Calu3 (cell line): ENCODE measurements around the gene TRABD2B. TPM values are rescaled to one million over a fixed set of nuclear protein-coding genes. Genes with fewer than 3 reads are reported as not detected.

Experiments
- BruUV-seq: library from RNA; stranded (reverse); fragments of 400-500 nt; replicated peaks from 2 replicates; lab custom pipeline; 2021; lab: Mats Ljungman, UMichigan
- CTCF ChIA-PET: fragments of 300-600 bp; sonication (Branson Sonifier 250); formaldehyde crosslinking; loops from one replicate; lab custom pipeline; 2022; ENCODE audit warnings: antibody characterized with exemption; lab: Charles Lee
- DNase-seq: peaks from one replicate; pipeline ENCODE4 v3.0.0; 2022
- H3K27ac Mint-ChIP-seq: one replicate; pipeline ENCODE4 v1.8.0; 2022; ENCODE audit warnings: mixed read lengths; ENCODE audit not compliant: unreplicated experiment
- H3K27me3 Mint-ChIP-seq: one replicate; pipeline ENCODE4 v1.8.0; 2022; ENCODE audit warnings: mixed read lengths; ENCODE audit not compliant: unreplicated experiment
- H3K36me3 Mint-ChIP-seq: one replicate; pipeline ENCODE4 v1.8.0; 2022; ENCODE audit warnings: mild to moderate bottlenecking, moderate library complexity, mixed read lengths; ENCODE audit not compliant: insufficient read depth, unreplicated experiment
- H3K4me1 Mint-ChIP-seq: one replicate; pipeline ENCODE4 v1.8.0; 2022; ENCODE audit warnings: mild to moderate bottlenecking, low read depth, mixed read lengths; ENCODE audit not compliant: unreplicated experiment
- H3K4me3 Mint-ChIP-seq: one replicate; pipeline ENCODE4 v1.8.0; 2022; ENCODE audit warnings: mild to moderate bottlenecking, low read depth, moderate library complexity, mixed read lengths; ENCODE audit not compliant: unreplicated experiment
- H3K9me3 Mint-ChIP-seq: one replicate; pipeline ENCODE4 v1.8.0; 2022; ENCODE audit warnings: low read depth, mixed read lengths; ENCODE audit not compliant: unreplicated experiment
- intact Hi-C: fragments of 100-400 bp; cut with micrococcal nuclease; formaldehyde crosslinking; loops from one replicate; pipeline ENCODE4 v1.10.0; 2022; ENCODE audit not compliant: unreplicated experiment
- total RNA-seq: library from RNA; stranded (reverse); gene quantifications from 2 replicates; pipeline ENCODE4 v1.2.3, GENCODE V29; 2022
- TF ChIP-seq, protein P1 (sequence below): fragments of 200-600 bp; IDR thresholded peaks from one replicate; pipeline ENCODE4 v1.8.0; 2022; ENCODE audit warnings: antibody characterized with exemption; ENCODE audit not compliant: unreplicated experiment

TRABD2B gene
- total RNA-seq, 1 experiment from 2014 or later, result 0.42 TPM

GRCh38 chr1:47792779-47793178 lies 204.4 kb downstream of the TRABD2B start:
- H3K4me3 Mint-ChIP-seq, result no peak overlapping the region
- CTCF ChIA-PET, result no interaction called here
- no peaks in the 10 kb centered on the region for H3K36me3 Mint-ChIP-seq
- TF ChIP-seq, protein P1, sequence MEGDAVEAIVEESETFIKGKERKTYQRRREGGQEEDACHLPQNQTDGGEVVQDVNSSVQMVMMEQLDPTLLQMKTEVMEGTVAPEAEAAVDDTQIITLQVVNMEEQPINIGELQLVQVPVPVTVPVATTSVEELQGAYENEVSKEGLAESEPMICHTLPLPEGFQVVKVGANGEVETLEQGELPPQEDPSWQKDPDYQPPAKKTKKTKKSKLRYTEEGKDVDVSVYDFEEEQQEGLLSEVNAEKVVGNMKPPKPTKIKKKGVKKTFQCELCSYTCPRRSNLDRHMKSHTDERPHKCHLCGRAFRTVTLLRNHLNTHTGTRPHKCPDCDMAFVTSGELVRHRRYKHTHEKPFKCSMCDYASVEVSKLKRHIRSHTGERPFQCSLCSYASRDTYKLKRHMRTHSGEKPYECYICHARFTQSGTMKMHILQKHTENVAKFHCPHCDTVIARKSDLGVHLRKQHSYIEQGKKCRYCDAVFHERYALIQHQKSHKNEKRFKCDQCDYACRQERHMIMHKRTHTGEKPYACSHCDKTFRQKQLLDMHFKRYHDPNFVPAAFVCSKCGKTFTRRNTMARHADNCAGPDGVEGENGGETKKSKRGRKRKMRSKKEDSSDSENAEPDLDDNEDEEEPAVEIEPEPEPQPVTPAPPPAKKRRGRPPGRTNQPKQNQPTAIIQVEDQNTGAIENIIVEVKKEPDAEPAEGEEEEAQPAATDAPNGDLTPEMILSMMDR, result no peak
- intact Hi-C loops, result no loop called here
- no TSS peak for BruUV-seq
- no peaks in the 10 kb centered on the region for H3K4me1 Mint-ChIP-seq
- H3K27ac Mint-ChIP-seq, result no peak overlapping the region
- H3K9me3 Mint-ChIP-seq, result no peaks in the 10 kb centered on the region
- DNase-seq, result no peak
- H3K27me3 Mint-ChIP-seq, result no peaks in the 10 kb centered on the region

DNA sequence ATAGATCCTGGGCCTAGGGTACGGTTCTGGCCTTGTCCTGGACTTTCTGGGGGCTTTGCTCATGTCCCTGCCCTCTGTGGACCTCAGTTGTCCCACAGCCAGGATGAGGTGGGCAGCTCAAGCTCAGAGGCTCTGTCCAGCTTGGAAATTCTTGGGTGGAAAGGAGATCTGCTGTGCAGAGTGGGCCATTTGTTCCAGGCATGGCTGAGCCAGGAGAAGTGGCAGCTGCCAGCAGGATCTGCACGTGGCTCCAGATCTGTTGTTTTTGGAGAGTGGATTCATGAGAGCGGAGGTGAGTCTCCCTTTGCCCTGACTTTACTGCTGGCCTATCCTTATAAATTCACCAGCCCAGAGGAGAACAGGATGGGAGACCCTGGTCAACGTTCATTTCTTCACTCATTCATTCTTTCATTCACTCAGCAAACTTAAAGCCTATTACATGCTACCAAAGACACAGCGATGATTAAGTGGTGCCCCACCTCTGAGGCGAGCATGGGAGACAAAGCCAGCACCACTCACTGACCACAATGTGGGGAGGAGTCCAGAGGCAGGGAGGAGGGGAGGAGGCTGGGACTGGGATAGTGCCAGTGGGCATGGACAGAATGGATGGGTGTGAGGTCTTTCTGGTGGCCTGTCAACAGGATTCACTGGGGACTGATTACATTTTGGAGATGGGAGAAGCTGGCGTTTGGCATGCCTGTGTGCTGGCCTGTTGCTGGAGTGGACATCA lies 205.1 kb downstream of the TRABD2B start:
- CTCF ChIA-PET, result no interaction called here
- DNase-seq, result no peak
- no peaks in the 10 kb centered on the region for H3K9me3 Mint-ChIP-seq
- no peaks in the 10 kb centered on the region for H3K4me1 Mint-ChIP-seq
- no peak overlapping the region for H3K27ac Mint-ChIP-seq
- TF ChIP-seq, protein P1, result no peak
- BruUV-seq, result no TSS peak
- H3K27me3 Mint-ChIP-seq, result no peaks in the 10 kb centered on the region
- no peaks in the 10 kb centered on the region for H3K36me3 Mint-ChIP-seq
- no peak overlapping the region for H3K4me3 Mint-ChIP-seq
- intact Hi-C loops, result no loop called here

DNA sequence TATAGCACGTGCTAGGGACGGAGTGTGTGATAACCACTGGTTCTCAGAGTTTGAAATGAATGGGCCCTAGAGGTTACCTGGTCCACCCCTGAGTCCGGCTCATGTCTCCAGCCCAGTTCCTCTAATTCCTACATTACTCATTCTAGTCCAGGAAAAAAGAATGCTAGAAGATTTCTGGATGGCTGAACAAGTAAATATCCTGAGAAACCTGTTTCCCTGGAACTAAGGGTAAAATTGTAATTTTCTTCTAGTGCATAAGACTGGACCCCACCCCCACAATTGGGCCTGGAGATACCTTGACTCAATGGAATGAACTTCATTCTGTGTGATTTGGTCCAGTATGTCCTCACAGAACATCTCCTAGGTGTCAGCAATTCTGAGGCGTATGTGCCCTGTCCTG lies 208.4 kb downstream of the TRABD2B start:
- Mint-ChIP-seq H3K4me1 (no peaks in the 10 kb centered on the region), H3K36me3 (no peaks in the 10 kb centered on the region), H3K27ac (no peak overlapping the region), H3K27me3 (peaks cover 10% of the 10 kb centered on the region), H3K9me3 (no peaks in the 10 kb centered on the region), H3K4me3 (no peak overlapping the region)
- TF ChIP-seq, protein P1, result no peak
- no TSS peak for BruUV-seq
- CTCF ChIA-PET, result no interaction called here
- intact Hi-C loops, result no loop called here
- DNase-seq, result no peak

- CTCF ChIA-PET, result no interaction called here
- TF ChIP-seq, protein P1, result no peak
- no peak for DNase-seq
- no peaks in the 10 kb centered on the region for H3K4me1 Mint-ChIP-seq
- no peak overlapping the region for H3K27ac Mint-ChIP-seq
- H3K9me3 Mint-ChIP-seq, result no peaks in the 10 kb centered on the region
- no peak overlapping the region for H3K4me3 Mint-ChIP-seq
- no peaks in the 10 kb centered on the region for H3K36me3 Mint-ChIP-seq
- intact Hi-C loops, result no loop called here
- no TSS peak for BruUV-seq
- H3K27me3 Mint-ChIP-seq, result peaks cover 22% of the 10 kb centered on the region
Observed at GRCh38 chr1:47787560-47787959, 209.6 kb downstream of the TRABD2B start.
